Liver (tissue), 9 donors: Measurements from ENCODE around the gene SYNC. TPM values are rescaled to one million over a fixed set of nuclear protein-coding genes. Genes with fewer than 3 reads are reported as not detected.
"Not testable (repeated sequence)": the region's sequence is repeated elsewhere in the genome, so short reads cannot be mapped to it uniquely, and the experiment has no call there.

ENCODE experiments used
- DNase-seq: peaks from one replicate; pipeline ENCODE4 v3.0.0-alpha.2; 2017; ENCODE audit warnings: low spot score
- H3K27ac ChIP-seq, 2 donors: one replicate each; pipeline ENCODE4 v1.7.0; 2013; ENCODE audit warnings: inconsistent platforms in 2 of 2, low read length in 2 of 2, control low read depth in 1 of 2, low read depth in 1 of 2, mild to moderate bottlenecking in 1 of 2
- H3K27me3 ChIP-seq, 4 donors: one replicate each; pipeline versions ENCODE4 v1.6.1 to v1.7.0; 2013; ENCODE audit warnings: low read length in 3 of 4, inconsistent platforms in 1 of 4, mild to moderate bottlenecking in 1 of 4, moderate library complexity in 1 of 4; ENCODE audit not compliant: control insufficient read depth in 4 of 4, insufficient read depth in 4 of 4
- H3K36me3 ChIP-seq, 4 donors: one replicate each; pipeline versions ENCODE4 v1.6.1 to v1.7.0; 2013; ENCODE audit warnings: low read length in 3 of 4, mild to moderate bottlenecking in 3 of 4, low read depth in 1 of 4, moderate library complexity in 1 of 4; ENCODE audit not compliant: control insufficient read depth in 4 of 4, insufficient read depth in 3 of 4
- H3K4me1 ChIP-seq, 4 donors: one replicate each; pipeline versions ENCODE4 v1.6.1 to v1.7.0; 2013; ENCODE audit warnings: low read length in 3 of 4, mild to moderate bottlenecking in 3 of 4, moderate library complexity in 1 of 4; ENCODE audit not compliant: control insufficient read depth in 4 of 4, insufficient read depth in 4 of 4
- H3K4me3 ChIP-seq, 3 donors: one replicate each; pipeline versions ENCODE4 v1.6.1 to v1.7.0; 2013; ENCODE audit warnings: low read length in 3 of 3, control low read depth in 1 of 3, low read depth in 1 of 3, mild to moderate bottlenecking in 1 of 3
- H3K9ac ChIP-seq, 2 donors: one replicate each; pipeline ENCODE4 v1.7.0; 2013; ENCODE audit warnings: low read length in 2 of 2, mild to moderate bottlenecking in 2 of 2, moderate library complexity in 2 of 2, control low read depth in 1 of 2, low read depth in 1 of 2
- H3K9me3 ChIP-seq, 4 donors: one replicate each; pipeline versions ENCODE4 v1.6.1 to v1.7.0; 2013; ENCODE audit warnings: low read length in 3 of 4; ENCODE audit not compliant: control insufficient read depth in 4 of 4
- CTCF ChIP-seq: fragments of 150-350 bp; IDR thresholded peaks from 2 replicates; pipeline ENCODE4 v1.5.1; 2017; ENCODE audit warnings: improper control_type of control experiment, low read depth, low read length; ENCODE audit not compliant: missing input control
- EGR1 ChIP-seq, 2 donors: IDR thresholded peaks; 2 replicates each; pipeline ENCODE4 v1.6.1; 2016 to 2018; ENCODE audit warnings: antibody characterized with exemption in 2 of 2, low read depth in 2 of 2
- FOXA1 ChIP-seq: IDR thresholded peaks from 2 replicates; pipeline ENCODE4 v1.6.1; 2016; ENCODE audit warnings: antibody characterized with exemption
- HNF4A ChIP-seq, 2 donors: conservative IDR thresholded peaks; 2 replicates each; pipeline ENCODE4 v1.6.1; 2016; ENCODE audit warnings: antibody characterized with exemption in 2 of 2, mild to moderate bottlenecking in 2 of 2
- MAX ChIP-seq: IDR thresholded peaks from 2 replicates; pipeline ENCODE4 v1.6.1; 2016; ENCODE audit warnings: antibody characterized with exemption
- NR2F2 ChIP-seq: IDR thresholded peaks from 2 replicates; pipeline ENCODE4 v1.6.1; 2016; ENCODE audit warnings: antibody characterized with exemption
- RXRA ChIP-seq, 2 donors: IDR thresholded peaks; 2 replicates each; pipeline ENCODE4 v1.6.1; 2017 to 2018; ENCODE audit warnings: antibody characterized with exemption in 2 of 2, mild to moderate bottlenecking in 1 of 2
- SP1 ChIP-seq: IDR thresholded peaks from 2 replicates; pipeline ENCODE4 v1.6.1; 2018; ENCODE audit warnings: antibody characterized with exemption, mild to moderate bottlenecking
- YY1 ChIP-seq: IDR thresholded peaks from 2 replicates; pipeline ENCODE4 v1.6.1; 2016; ENCODE audit warnings: antibody characterized with exemption, mild to moderate bottlenecking
- ZBTB33 ChIP-seq: IDR thresholded peaks from 2 replicates; pipeline ENCODE4 v1.6.1; 2016; ENCODE audit warnings: antibody characterized with exemption
- WGBS: extraction: QIAGEN DNeasy Blood & Tissue Kit; methylation state at CpG from one replicate; pipeline ENCODE4 v1.1.7; 2013; 5-methylcytosine and 5-hydroxymethylcytosine counted together
- polyA plus RNA-seq, 2 donors: library from polyadenylated mRNA; stranded (reverse) in 1 of 2; unstranded in 1 of 2; fragments of 200-250 nt in 1 of 2; fragments of >200 nt in 1 of 2; fragmentation: Nextera tagmentation in 1 of 2; extraction: Ambion mirVana in 1 of 2; gene quantifications; one replicate each; pipeline versions ENCODE4 v1.2.1 to v1.2.3, GENCODE V29; 2013 to 2015
- total RNA-seq, 2 donors: library from RNA; depleted of rRNA; stranded (reverse); fragments of >200 nt; gene quantifications; one replicate each; pipeline ENCODE4 v1.2.3, GENCODE V29; 2014
- donor health status: healthy.
- donor health status: healthy.
- donor health status: healthy.
- donor health status: healthy.
- donor health status: healthy.

The SYNC gene
- total and polyA plus RNA-seq, 4 donors = 0.23 to 1.5 (median 0.31) TPM

- H3K9me3 ChIP-seq = no peaks in the 10 kb centered on the region
- H3K4me3 ChIP-seq = no peak overlapping the region
- WGBS = 75% methylated on average over 6 of the region's 6 CpGs
- peaks cover 0 to 4% (median under 1%) of the 10 kb centered on the region in 4 donors for H3K36me3 ChIP-seq
- H3K27ac ChIP-seq = no peak overlapping the region
- no peak for DNase-seq
- TF ChIP-seq SP1 (no peak), YY1 (no peak), RXRA (IDR thresholded peaks at IDR 0.05) (peak in 1 of 2 donors; percentile 48)
- H3K27me3 ChIP-seq = no peaks in the 10 kb centered on the region
- H3K4me1 ChIP-seq = peaks cover 3 to 21% (median 14%) of the 10 kb centered on the region in 4 donors
- no peak overlapping the region for H3K9ac ChIP-seq
Measured at GRCh38 chr1:32647308-32648134, 55.0 kb downstream of the SYNC start.

GRCh38 chr1:32644426-32644825 is 58.1 kb downstream of the SYNC start:
- TF ChIP-seq MAX (no peak), FOXA1 (no peak), NR2F2 (no peak), SP1 (no peak), CTCF (no peak), EGR1 (IDR thresholded peaks at IDR 0.05; ENCODE audit: low read depth in 2 of 2) (no peak), HNF4A (conservative IDR thresholded peaks at IDR 0.05) (no peak), ZBTB33 (no peak)
- WGBS = 49% methylated on average over 4 of the region's 4 CpGs
- Histone ChIP-seq H3K36me3 (peaks cover 0 to 1% (median 0%) of the 10 kb centered on the region in 4 donors), H3K9ac (no peak overlapping the region), H3K27ac (no peak overlapping the region), H3K4me1 (peaks cover 0 to 10% (median 8%) of the 10 kb centered on the region in 4 donors), H3K9me3 (no peaks in the 10 kb centered on the region), H3K27me3 (no peaks in the 10 kb centered on the region), H3K4me3 (no peak overlapping the region)
- no peak for DNase-seq

GRCh38 chr1:32642292-32642827 is 60.2 kb downstream of the SYNC start:
- not testable (repeated sequence) for H3K4me3 ChIP-seq, H3K27me3 ChIP-seq, H3K27ac ChIP-seq, H3K9me3 ChIP-seq, H3K4me1 ChIP-seq, H3K9ac ChIP-seq, DNase-seq, H3K36me3 ChIP-seq
- 91% methylated on average over 8 of the region's 8 CpGs for WGBS
